Lower leg skin (tissue), 4 donors: ENCODE data around the gene GJC1. TPM values are rescaled to one million over a fixed set of nuclear protein-coding genes. Genes with fewer than 3 reads are reported as not detected.
"Not testable (repeated sequence)": the region's sequence is repeated elsewhere in the genome, so short reads cannot be mapped to it uniquely, and the experiment has no call there.

Experiments
- DNase-seq, 2 donors: peaks; one replicate each; pipeline ENCODE4 v3.0.0-alpha.2; 2019; ENCODE audit warnings: low spot score in 2 of 2
- H3K4me3 ChIP-seq: fragments of 200-600 bp; sonication (generic); 2 replicates; pipeline ENCODE4 v1.5.1; 2017; ENCODE audit warnings: mild to moderate bottlenecking, low read depth; ENCODE audit not compliant: poor library complexity, severe bottlenecking
- POLR2A ChIP-seq, 2 donors: fragments of 450-650 bp; IDR thresholded peaks; one replicate each; pipeline ENCODE4 v1.6.1; 2016 to 2017; ENCODE audit warnings: antibody characterized with exemption in 2 of 2, mild to moderate bottlenecking in 1 of 2, moderate library complexity in 1 of 2
- WGBS, 2 donors: methylation state at CpG; one replicate each; pipeline ENCODE4 v1.1.5; 2018; 5-methylcytosine and 5-hydroxymethylcytosine counted together
- intact Hi-C: fragments of 100-400 bp; cut with DNase I; formaldehyde crosslinking; loops from one replicate; pipeline ENCODE4 v1.15.0; 2023; ENCODE audit warnings: low total_unique reads
- total RNA-seq, 4 donors: library from RNA; depleted of rRNA; stranded (reverse); fragments of >200 nt; gene quantifications; one replicate each; pipeline ENCODE4 v1.1.0, GENCODE V29; 2016
- TF ChIP-seq, protein P1 (sequence below), 3 donors: fragments of 450-650 bp; IDR thresholded peaks; one replicate each; pipeline ENCODE4 v1.5.1; 2016; ENCODE audit warnings: antibody characterized with exemption in 3 of 3, mild to moderate bottlenecking in 3 of 3, moderate library complexity in 2 of 3

The GJC1 gene
- total RNA-seq, 4 donors from 2014 or later, result 0.25 to 4.6 (median 1.6) TPM

- intact Hi-C loops, result no loop called here
- 60 to 81% methylated on average over 1 to 3 of the region's 3 CpGs for WGBS, 2 donors
- DNase-seq, result no peak
- TF ChIP-seq POLR2A (IDR thresholded peaks at IDR 0.05), result no peak
- TF ChIP-seq, protein P1, sequence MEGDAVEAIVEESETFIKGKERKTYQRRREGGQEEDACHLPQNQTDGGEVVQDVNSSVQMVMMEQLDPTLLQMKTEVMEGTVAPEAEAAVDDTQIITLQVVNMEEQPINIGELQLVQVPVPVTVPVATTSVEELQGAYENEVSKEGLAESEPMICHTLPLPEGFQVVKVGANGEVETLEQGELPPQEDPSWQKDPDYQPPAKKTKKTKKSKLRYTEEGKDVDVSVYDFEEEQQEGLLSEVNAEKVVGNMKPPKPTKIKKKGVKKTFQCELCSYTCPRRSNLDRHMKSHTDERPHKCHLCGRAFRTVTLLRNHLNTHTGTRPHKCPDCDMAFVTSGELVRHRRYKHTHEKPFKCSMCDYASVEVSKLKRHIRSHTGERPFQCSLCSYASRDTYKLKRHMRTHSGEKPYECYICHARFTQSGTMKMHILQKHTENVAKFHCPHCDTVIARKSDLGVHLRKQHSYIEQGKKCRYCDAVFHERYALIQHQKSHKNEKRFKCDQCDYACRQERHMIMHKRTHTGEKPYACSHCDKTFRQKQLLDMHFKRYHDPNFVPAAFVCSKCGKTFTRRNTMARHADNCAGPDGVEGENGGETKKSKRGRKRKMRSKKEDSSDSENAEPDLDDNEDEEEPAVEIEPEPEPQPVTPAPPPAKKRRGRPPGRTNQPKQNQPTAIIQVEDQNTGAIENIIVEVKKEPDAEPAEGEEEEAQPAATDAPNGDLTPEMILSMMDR (IDR thresholded peaks at IDR 0.05), result no peak
- no peak overlapping the region for H3K4me3 ChIP-seq
Measured at GRCh38 chr17:44759916-44760243, 70.2 kb downstream of the GJC1 start.

DNA sequence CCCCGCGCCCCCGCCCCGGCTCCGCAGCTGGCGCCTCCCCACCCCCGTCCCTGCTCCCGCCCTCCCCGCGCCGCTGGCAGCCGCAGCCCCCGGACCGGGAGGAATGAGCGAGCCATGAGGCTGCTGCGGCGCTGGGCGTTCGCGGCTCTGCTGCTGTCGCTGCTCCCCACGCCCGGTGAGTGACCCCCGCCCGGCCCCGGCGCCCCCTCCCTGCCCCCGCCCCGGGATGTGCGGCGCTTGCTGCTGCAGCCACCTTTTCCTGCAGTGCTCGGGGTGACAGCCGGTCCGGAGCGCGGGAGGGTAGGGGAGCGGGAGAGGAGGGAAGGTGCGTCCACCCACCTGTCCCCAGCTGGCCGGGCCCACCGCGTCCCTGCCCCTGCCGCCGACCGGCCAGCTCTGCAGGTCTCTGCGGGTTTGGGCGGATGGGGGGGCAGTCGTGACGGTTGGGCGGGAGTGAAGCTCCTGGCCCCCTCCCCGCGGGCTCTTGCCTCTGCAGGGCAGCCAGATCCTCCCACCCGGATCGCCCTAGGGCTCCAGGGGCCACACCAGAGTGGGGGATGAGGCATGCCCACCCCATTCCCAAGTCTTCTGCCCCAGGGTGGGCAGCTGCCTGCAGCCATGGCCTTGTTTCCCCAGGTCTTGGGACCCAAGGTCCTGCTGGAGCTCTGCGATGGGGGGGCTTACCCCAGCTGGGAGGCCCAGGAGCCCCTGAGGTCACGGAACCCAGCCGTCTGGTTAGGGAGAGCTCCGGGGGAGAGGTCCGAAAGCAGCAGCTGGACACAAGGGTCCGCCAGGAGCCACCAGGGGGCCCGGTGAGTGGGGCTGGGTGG, 70.8 kb downstream of the GJC1 start:
- intact Hi-C loops, result no loop called here

DNA sequence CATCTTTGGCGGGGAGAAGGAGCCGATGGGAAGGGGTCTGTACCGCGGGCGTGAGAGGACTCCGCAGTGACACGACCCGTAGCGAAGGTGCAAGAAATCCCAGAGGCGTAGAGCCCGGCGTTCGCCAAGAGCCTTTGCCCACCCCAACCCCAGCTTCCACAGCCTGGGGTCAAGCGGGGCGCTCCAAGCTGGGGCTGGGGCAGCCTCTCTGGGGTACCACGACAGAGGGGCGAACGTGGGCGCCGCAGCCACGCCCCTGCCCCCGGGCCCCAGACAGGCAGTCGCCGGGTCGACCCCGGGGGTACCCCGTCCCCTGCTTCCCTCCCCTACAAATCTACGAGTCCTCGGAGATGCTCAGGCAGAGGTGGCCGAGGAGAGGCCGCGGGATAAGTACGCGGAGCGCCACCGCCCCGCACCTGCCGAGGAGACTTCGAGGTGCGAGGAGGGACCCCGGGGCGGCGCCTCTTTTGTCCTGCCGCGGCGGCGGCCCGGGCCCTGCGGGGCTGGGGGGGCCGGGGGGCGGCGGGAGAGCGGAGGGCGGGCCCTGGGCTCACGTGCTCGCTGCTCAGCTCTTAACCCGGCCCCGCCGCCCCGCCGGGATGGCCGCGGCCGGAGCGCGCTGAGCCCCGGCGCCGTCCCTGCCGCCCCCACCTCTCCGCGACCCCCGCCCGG, 71.5 kb downstream of the GJC1 start, which contains the start of gene ADAM11:
Gene ADAM11, plus strand, starts transcription at position 575 of the 672 bp plus-strand sequence. CDS start 212 bp downstream, outside the sequence.
- no peak for DNase-seq
- 12% methylated on average over 25 to 35 of the region's 74 CpGs for WGBS, 2 donors
- intact Hi-C loops, result no loop called here
- no peak within 1 kb of the TSS for H3K4me3 ChIP-seq
- TF ChIP-seq, protein P1 (IDR thresholded peaks at IDR 0.05), result no peak
- TF ChIP-seq POLR2A (IDR thresholded peaks at IDR 0.05), result no peak

More for the DNA sequence above, 70.8 kb downstream of the GJC1 start:
- H3K4me3 ChIP-seq, result no peak overlapping the region
- WGBS, 2 donors, result 8 to 34% methylated on average over 6 to 34 of the region's 60 CpGs
- no peak for DNase-seq
- TF ChIP-seq, protein P1 (IDR thresholded peaks at IDR 0.05), result no peak
- no peak for TF ChIP-seq POLR2A (IDR thresholded peaks at IDR 0.05)

GRCh38 chr17:44757918-44758413, 72.1 kb downstream of the GJC1 start:
- 44 to 54% methylated on average over 5 of the region's 5 CpGs for WGBS, 2 donors
- TF ChIP-seq, protein P1 (IDR thresholded peaks at IDR 0.05), result no peak
- no peak for TF ChIP-seq POLR2A (IDR thresholded peaks at IDR 0.05)

GRCh38 chr17:44757045-44757917, 72.8 kb downstream of the GJC1 start:
- WGBS, 2 donors, result 74% methylated on average over 10 of the region's 10 CpGs
- intact Hi-C loops, result no loop called here
- no peak overlapping the region for H3K4me3 ChIP-seq
- DNase-seq, result no peak
- TF ChIP-seq, protein P1 (IDR thresholded peaks at IDR 0.05), result no peak
- TF ChIP-seq POLR2A (IDR thresholded peaks at IDR 0.05), result no peak

More at GRCh38 chr17:44757918-44758413, 72.1 kb downstream of the GJC1 start:
- DNase-seq, result no peak
- H3K4me3 ChIP-seq, result no peak overlapping the region
- intact Hi-C loops, result no loop called here

DNA sequence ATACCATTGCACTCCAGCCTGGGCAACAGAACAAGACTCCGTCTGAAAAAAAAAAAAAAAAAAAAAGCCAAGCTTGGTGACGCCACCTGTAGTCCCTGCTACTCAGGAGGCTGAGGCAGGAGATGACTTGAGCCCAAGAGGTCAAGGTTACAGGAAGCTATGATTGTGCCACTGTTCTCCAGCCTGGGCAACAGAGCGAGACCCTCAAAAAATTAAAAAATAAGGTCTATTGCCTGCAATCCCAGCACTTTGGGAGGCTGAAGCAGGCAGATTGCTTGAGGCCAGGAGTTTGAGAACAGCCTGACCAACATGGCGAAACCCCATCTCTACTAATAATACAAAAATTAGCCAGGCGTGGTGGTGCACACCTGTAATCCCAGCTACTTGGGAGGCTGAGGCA, 74.9 kb downstream of the GJC1 start:
- intact Hi-C loops, DNase-seq, H3K4me3 ChIP-seq: not testable (repeated sequence)
- 84 to 97% methylated on average over 5 of the region's 5 CpGs for WGBS, 2 donors
